Activated CD8-positive, alpha-beta memory T cell treated with anti-CD3 and anti-CD28 coated beads for 36 hours (primary cell): ENCODE measurements around the gene TOB1. TPM values are rescaled to one million over a fixed set of nuclear protein-coding genes. Genes with fewer than 3 reads are reported as not detected.

Experiments used
- CTCF ChIA-PET: fragments of 350-600 bp; sonication (Branson Sonifier 250); formaldehyde crosslinking; loops from one replicate; lab custom pipeline; 2021; ENCODE audit warnings: antibody characterized with exemption; lab: Charles Lee
- POLR2A ChIA-PET: fragments of 350-600 bp; sonication (Branson Sonifier 250); formaldehyde crosslinking; loops from one replicate; lab custom pipeline; 2021; ENCODE audit warnings: antibody characterized with exemption; lab: Charles Lee
- total RNA-seq, 2 experiments: library from RNA; stranded (reverse); gene quantifications; one replicate each; pipeline ENCODE4 v1.2.3, GENCODE V29; 2021

The TOB1 gene
- total RNA-seq, 2 experiments from 2014 or later = 29.0 to 30.7 TPM

- POLR2A ChIA-PET = no interaction called here
- CTCF ChIA-PET = interaction anchor here (1.1 to 7.9 kb wide), 2 partner anchors 9 to 60 kb away, joined by 4 to 49 read pairs; no protein-coding TSS in a partner anchor
Observed at GRCh38 chr17:50843150-50843905, 22.8 kb downstream of the TOB1 start.

GRCh38 chr17:50842506-50843149 lies 23.5 kb downstream of the TOB1 start:
- CTCF ChIA-PET = interaction anchor here (0.6 to 7.9 kb wide), 6 partner anchors 13 to 59 kb away, joined by 3 to 49 read pairs (median 4); no protein-coding TSS in a partner anchor
- POLR2A ChIA-PET = no interaction called here

GRCh38 chr17:50841949-50842354 lies 24.2 kb downstream of the TOB1 start:
- POLR2A ChIA-PET = no interaction called here

DNA sequence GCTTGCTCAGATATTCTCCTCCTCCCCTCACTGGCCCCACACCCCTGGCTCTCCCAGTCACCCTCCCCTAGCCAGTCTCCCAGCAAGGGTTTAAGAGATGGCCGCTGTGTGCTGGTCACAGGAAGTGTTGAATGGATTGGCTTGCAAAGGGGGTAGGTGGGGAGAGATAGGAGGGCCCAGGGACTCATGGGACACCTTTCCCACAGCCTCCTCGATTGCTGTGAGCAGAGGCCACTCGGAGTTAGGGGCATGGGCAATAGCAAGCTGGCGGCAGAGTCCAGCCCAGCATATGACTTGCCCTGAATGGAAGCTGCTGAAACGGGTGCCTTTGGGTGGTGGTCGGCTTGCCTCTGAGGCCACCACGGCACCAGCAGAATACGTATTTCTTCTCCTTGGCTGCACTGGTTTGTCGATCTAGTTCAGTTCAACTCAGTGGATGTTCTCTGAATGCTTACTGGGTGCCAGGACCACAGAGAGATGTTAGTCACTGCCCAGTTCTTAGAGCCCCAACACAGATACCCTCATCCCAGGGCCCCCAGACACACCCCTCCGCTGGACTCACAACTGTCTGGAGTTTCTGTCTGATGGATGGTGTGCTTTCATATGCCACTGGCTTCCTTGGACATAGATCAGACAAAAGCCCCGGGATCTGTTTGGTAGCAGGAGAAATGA lies 24.7 kb downstream of the TOB1 start:
- POLR2A ChIA-PET = no interaction called here
- CTCF ChIA-PET = interaction anchor here (0.7 to 7.9 kb wide), 6 partner anchors 12 to 122 kb away, joined by 3 to 49 read pairs (median 4); no protein-coding TSS in a partner anchor

More at GRCh38 chr17:50841949-50842354, 24.2 kb downstream of the TOB1 start:
- CTCF ChIA-PET = interaction anchor here (0.6 to 7.9 kb wide), 6 partner anchors 12 to 59 kb away, joined by 3 to 49 read pairs (median 4); no protein-coding TSS in a partner anchor

GRCh38 chr17:50840311-50840851 lies 25.8 kb downstream of the TOB1 start:
- POLR2A ChIA-PET = no interaction called here
- CTCF ChIA-PET = interaction anchor here (0.7 to 7.9 kb wide), 3 partner anchors 12 to 123 kb away, joined by 3 to 49 read pairs (median 8); no protein-coding TSS in a partner anchor

GRCh38 chr17:50839591-50840310 lies 26.4 kb downstream of the TOB1 start:
- ChIA-PET CTCF (interaction anchor here (1.5 to 7.9 kb wide), 3 partner anchors 12 to 57 kb away, joined by 3 to 49 read pairs (median 8); no protein-coding TSS in a partner anchor), POLR2A (no interaction called here)

GRCh38 chr17:50837980-50838954 lies 27.9 kb downstream of the TOB1 start:
- POLR2A ChIA-PET = no interaction called here
- CTCF ChIA-PET = interaction anchor here (1.5 to 7.9 kb wide), 3 partner anchors 10 to 55 kb away, joined by 3 to 49 read pairs (median 8); no protein-coding TSS in a partner anchor

GRCh38 chr17:50837286-50837979 lies 28.7 kb downstream of the TOB1 start:
- CTCF ChIA-PET = interaction anchor here (0.9 kb wide), 1 partner anchor 54 kb away, joined by 4 read pairs; no protein-coding TSS in a partner anchor
- POLR2A ChIA-PET = no interaction called here

DNA sequence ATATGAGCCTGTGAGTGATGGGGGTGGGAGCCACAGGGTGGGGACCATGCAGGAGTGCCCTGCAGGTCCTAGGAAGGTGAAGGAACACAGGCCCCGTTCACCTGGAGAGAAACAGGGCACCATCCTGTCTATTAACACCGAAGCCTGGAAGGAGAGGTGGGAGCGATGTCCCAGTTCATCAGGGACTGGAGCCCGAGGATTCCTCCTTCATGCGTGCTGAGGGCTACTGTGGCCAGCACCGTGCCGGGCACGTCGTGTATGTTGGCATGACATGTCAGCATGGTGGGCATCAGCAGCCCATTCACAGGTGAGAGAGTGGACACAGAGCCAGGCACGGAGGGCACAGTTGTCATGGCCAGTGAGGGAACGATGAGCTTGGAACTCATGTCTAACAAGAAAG lies 29.3 kb downstream of the TOB1 start:
- ChIA-PET CTCF (interaction anchor here (0.9 kb wide), 1 partner anchor 53 kb away, joined by 4 read pairs; no protein-coding TSS in a partner anchor), POLR2A (no interaction called here)

DNA sequence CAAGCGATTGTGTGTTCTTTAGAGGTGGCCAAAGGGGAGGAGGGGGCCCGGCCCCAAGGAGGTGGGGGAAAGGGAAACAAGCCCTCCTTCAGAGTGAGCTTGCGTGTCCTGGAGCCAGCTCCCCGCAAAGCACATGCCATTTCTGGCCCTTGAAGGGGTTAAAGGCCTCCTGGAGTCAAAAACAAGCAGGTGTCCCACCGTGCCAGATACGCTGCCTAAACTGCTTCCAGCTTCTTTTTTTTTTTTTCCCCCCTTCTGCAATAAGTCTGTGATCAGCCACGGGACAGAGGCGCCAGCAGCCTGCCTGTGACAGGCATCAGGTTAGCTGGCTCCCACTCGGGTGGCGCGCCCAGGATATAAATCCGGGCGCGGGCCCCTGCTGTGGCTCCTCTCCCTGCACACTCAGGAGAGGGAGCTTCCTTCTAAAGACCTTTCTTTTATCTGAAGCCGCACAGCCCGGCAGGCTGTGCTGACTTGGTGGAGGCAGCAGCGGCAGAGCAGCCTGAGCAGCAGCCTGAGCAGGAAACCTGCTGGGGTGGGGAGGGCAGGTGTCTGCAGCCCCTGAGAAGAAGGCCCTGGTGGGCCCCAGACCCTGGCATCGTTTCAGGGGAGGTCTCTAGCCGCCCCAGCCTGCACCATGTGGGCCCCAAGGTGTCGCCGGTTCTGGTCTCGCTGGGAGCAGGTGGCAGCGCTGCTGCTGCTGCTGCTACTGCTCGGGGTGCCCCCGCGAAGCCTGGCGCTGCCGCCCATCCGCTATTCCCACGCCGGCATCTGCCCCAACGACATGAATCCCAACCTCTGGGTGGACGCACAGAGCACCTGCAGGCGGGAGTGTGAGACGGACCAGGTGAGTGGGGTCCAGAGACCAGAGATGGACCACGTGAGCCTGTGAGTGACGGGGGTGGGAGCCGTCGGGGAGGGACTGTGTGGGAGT lies 30.6 kb downstream of the TOB1 start, which contains the start of gene WFIKKN2:
Gene WFIKKN2, plus strand, starts transcription at position 286 of the 934 bp plus-strand sequence. Its CDS starts 352 bp downstream, at position 638.
- ChIA-PET POLR2A (no interaction called here), CTCF (no interaction called here)

DNA sequence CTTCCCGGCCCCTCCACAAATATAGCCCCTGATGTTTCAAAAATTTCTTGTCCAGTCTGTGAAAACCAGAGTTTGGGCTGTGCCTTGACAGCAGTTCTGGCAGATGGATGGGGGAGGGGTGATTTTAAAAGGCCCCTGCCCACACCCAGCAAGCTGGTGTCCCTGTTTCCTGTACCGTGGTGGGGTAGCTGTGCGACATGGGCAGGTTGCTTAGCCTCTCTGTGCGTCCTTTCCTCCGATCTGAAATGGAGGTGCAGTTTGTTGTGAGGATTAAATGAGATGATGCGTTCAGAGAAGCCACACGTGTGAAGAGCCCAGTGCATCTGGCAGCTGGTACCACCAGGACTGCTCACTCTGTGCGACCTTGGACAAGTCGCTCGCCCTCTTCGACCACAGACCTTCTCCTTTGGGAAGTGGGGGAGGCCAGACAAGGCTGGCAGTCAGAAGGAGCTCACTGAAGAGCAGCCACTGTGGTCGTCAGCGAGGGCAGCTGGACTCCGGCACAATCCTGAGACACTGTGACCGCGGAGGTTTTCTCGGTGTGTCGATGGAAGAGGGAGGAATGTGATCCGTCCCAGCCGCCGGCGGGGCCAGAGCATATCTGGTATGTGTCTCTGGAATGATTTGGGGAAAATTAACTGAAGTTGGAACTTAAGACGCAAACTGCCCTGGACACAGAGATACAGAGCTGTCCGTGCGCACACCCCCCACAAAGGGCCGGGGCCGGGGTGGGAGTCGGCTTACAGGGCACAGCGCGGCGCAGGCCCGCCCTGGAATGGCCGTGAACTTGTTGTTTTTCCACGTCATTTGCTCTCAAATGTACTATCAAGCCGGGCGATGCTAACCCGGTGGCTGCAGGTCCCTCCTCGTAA lies 31.5 kb downstream of the TOB1 start:
- ChIA-PET CTCF (interaction anchor here (1.5 kb wide), 1 partner anchor 18 kb away, joined by 4 read pairs; no protein-coding TSS in a partner anchor), POLR2A (no interaction called here)

DNA sequence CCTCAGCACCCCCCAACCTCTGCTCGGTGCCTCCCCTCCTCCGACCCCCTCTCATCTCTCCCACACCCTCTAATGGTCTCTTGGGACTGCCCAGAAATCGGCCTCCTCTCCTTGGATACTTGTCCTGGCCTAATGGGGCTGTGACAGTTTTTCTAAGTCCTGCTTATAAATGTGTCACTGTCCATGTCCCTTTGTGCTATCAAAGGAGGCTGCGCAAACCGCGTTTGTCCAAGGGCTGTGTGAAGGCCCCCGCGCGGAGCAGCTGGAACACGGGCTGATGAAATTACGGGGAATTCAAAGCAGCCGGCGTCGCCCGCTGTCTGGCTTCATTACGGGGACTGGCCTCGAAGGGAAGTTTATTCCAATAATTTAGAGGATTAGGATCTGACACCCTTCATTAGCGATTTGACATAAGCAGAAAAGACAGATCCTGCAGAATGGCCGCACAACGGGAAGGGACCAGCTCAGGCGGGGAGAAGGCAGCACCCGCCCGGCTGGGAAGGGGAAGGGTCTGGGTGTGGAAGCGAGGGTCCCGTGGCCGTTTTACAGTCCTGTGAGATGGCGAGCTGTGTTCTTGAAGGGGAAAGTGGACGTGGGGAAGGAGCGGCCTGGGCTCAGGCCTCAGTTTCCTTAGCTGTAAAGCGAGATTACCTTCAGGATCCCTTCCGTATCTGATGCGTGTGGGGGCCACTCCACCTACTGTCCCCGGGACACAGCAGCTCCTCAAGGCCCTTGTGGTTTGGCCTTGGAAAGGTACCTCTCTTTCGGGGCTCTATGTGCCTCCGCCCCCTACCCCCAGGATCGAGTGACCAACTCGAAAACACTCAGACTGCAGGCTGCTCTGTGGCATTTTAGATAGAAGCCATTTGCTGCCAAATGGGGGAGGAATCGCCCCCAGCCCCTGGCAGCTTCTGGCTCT lies 32.4 kb downstream of the TOB1 start:
- CTCF ChIA-PET = interaction anchor here (1.5 kb wide), 1 partner anchor 17 kb away, joined by 4 read pairs; no protein-coding TSS in a partner anchor
- POLR2A ChIA-PET = no interaction called here

DNA sequence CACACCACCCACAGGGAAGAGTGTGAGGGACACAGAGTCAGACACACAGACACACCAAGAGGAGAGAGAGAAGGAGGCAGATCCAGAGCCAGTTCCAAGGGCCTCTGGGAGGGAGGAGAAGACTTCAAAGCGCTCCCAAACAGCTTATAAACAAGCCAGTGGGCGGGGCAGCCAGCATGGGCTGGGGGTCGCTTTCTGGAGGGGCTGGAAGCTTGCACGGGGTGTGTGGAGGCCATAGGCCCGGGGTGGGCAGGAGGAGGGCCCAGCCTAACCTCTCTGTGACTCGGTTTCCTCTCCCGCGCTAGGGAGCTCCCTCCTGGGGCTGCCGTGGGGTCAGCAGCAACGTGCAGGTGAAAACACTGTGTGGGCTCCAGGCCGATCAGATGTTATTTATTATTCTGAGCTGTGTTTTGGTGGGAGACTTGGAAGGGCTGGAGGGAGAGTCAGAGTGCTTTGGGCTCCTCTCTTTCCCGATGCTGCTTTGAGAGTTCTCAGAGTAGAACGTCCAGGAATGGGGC lies 33.2 kb downstream of the TOB1 start:
- ChIA-PET CTCF (no interaction called here), POLR2A (no interaction called here)
